HG02623 (cell line): Measurements from ENCODE around the gene MRPS2.
"Not testable (repeated sequence)": the region's sequence is repeated elsewhere in the genome, so short reads cannot be mapped to it uniquely, and the experiment has no call there.

ENCODE experiments used
- ATAC-seq: cut with Tn5 transposase; IDR thresholded peaks from one replicate; pipeline ENCODE4 v1.9.1; 2021; ENCODE audit warnings: moderate library complexity; ENCODE audit not compliant: unreplicated experiment

The MRPS2 gene

DNA sequence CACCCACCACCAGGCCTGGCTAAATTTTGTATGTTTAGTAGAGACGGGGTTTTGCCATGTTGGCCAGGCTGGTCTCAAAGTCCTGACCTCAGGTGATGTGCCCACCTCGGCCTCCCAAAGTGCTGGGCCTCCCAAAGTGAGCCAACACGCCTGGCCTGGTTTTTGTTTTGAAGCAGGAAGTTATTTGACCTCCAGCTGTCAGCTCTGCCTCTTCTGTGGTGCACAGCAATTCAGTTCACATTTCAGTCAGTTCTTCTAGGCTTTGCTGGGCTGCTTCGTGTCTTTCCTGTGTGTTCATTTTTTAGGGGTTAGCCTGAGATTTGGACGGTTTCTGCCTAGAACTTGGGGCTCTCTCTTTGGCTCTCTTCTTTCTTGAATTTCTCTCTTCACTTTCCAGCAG, 29.7 kb downstream of the MRPS2 start:
- ATAC-seq = no peak

DNA sequence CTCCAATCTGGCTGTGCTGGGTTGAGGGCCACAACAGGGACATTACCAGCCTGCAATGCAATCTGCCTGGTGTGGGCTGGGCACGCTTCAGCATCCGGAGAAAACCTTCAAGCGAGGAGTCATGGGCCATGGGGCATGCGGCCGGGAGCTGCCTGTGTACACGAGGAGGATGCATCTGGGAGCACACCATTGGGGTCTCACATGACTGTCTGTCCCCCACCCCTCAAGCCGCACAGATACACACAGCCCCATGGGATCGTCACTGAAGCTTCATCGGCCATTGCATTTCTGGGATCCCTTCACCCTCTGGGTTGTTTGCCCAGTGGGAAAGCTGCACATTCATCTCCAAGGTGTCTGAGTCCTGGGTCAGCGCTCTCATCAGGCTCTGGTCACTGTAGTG, 30.6 kb downstream of the MRPS2 start:
- ATAC-seq = no peak

DNA sequence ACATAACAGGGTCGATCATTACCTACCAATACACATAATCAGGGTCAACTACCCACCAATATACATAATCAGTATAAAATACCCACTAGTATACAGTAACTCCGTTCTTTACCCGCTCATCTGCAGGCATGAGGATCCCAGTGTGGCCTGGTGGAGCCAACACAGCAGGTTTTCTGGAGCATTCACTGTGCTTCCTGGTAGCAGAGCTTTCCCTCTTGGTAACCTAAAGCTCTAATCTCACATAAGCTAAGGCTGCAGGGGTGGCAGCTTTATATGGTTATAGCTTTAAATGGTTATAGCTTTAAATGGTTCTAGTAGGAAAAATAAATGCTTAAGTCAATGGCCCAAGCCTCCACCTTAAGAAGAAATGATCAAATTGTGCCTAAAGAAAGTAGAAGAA, 32.6 kb downstream of the MRPS2 start:
- ATAC-seq = no peak

DNA sequence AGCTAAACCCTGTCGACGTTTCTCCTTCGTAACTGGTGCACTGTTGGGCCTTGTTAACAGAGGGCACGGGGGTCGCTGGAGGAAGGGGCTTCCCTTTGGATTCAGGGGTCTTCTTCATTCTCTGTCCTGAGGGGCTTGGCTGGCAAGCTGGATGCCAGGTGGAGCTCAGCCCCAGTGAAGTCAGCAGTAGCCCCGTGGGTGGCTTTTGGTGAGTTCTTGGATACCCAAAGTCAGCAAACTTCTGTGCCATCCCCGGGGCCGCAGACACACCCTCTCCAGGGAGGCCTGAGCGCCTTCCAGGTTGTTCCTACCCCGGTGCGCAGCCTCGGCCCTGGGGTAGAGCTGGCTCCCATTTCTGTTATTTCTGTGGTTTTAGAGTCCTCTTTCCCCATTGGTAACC, 33.2 kb downstream of the MRPS2 start:
- ATAC-seq = no peak

- not testable (repeated sequence) for ATAC-seq
These were observed 33.8 kb downstream of the MRPS2 start for GRCh38 chr9:135534192-135534711.

GRCh38 chr9:135534826-135535225, 34.3 kb downstream of the MRPS2 start:
- not testable (repeated sequence) for ATAC-seq

GRCh38 chr9:135535631-135536030, 35.1 kb downstream of the MRPS2 start:
- ATAC-seq = not testable (repeated sequence)

GRCh38 chr9:135536216-135536615, 35.7 kb downstream of the MRPS2 start:
- ATAC-seq = no peak

DNA sequence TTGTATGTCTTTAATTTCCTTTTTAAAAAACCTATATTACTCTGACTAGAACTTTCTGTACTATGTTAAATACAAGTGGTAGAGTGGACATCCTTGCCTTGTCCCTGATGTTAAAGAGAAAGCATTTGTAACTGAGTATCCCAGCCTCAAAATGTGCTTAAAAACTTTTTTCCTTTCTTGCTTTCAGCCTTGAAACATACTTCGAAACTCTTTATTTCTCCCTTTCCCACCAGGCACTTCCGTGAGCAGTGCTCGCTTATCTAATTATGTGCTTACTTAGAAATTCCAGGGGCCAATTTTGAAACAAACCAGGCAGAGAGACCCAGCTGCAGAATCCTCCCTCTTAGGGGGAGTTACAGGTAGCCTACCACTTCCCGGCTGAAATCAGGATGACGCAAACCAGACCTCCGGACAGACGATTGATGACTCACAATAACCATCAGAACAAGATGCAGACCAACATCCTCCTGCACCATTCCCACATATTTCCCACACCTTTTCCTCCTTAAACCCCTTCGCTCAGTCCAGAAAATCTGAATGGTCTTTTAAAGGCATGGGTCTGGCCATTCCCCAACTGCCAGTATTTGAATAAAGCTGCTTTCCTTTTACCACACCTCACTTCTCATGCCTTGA, 42.9 kb downstream of the MRPS2 start:
- not testable (repeated sequence) for ATAC-seq

- no peak for ATAC-seq
These were observed 44.6 kb downstream of the MRPS2 start for GRCh38 chr9:135544981-135545635.

GRCh38 chr9:135545646-135546176, 45.2 kb downstream of the MRPS2 start, which contains the start of gene OBP2A:
Gene OBP2A (plus strand): TSS chr9:135546126. CDS start chr9:135546181, 55 bp downstream.
- not testable (repeated sequence) for ATAC-seq

DNA sequence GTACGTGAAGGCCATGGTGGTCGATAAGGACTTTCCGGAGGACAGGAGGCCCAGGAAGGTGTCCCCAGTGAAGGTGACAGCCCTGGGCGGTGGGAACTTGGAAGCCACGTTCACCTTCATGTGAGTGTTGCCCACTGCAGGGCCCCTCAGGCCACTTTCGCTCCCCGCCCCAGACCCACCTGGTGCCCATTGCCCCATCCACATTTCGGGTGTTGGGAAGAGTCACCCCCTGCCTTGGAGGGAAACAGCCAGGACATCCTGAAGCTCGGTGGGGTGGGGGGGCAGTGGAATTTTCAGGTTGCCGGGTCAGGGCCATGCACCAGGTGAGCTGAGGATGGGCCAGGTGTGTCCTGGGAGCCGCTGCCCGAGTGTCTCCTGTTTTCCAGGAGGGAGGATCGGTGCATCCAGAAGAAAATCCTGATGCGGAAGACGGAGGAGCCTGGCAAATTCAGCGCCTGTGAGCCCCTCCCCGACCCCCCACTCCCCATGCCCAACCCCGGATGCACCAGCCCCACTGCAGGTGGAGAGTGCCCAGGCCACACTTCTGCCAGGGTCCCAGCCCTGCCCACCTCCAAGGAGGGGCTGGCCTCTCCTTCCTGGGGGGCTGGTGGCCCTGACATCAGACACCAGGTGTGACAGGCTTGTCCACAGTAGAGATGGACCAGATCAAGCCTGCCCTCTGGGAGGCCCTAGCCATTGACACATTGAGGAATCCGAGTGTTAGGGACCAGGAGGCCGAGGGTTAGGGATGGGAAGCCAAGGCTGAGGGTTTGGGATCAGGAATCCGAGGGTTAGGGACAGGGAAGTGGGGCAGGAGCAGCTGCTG, 46.5 kb downstream of the MRPS2 start:
- ATAC-seq = not testable (repeated sequence)

- no peak for ATAC-seq
These were observed 47.6 kb downstream of the MRPS2 start for GRCh38 chr9:135547756-135548736.

DNA sequence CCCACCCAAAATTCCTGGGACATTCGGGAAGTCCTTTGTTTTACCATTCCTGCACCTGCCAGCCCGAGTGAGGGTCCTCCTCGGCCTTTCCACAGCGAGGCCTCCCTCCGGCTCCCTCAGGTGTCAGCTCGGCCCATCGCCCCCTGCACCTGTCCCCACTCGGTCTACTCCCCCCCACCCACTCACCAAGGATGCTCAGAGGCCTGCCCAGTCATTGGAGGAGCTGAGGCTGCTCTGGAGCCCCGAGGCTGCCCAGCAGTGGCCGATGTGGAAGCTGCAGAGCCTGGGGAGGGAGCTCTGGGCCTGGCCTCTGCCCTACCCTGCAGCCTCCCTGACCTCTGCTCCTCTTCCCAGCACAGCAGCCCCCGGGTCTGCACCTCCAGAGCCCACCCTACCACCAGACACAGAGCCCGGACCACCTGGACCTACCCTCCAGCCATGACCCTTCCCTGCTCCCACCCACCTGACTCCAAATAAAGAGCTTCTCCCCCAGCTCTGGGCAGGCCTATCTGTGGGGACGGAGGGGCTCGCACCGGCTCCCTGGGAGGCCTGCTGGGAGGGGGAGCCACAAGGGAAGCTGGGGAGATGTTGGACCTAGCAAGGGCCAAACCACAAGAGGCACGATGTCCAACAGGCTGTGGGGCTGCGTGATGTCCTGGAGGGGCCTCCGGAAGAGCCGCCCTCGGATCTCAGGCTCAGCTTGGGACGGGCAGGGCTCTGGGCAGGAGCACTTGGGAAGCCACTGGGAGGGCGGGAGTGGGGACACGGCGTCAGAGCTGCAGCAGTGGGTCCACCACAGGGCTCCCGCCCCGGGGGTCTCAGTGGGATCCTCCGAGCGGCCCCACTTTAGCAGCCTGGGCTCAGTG, 49.2 kb downstream of the MRPS2 start:
- not testable (repeated sequence) for ATAC-seq

DNA sequence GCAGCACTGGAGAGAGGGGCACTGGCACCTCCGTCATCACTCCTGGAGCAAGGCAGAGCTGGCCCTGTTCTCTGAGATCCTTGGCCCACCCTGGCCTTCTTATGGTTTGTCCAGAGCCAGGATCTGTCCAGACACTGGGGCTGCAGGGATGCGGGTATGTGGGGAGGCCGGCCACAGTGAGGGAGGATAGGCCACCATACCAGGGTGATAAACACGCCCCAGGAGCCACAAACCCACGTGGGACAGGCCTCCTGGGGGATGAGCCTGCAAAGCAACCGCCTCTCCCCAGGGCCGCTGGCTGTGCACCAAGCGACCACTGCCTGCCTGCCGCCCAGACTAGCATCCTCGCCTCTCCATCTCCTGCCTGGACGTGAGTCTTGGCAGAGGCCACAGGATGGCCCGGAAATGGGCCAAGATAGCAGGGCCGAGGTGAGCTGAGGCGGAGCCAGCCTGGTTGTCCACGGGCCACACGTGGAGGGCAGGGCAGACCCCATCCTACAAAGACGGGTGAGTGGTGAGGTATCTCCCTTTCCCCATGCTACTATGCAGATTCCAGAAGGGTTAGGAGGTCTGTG, 49.9 kb downstream of the MRPS2 start:
- ATAC-seq = no peak

- no peak for ATAC-seq
These were observed 50.5 kb downstream of the MRPS2 start for GRCh38 chr9:135551031-135551430.

GRCh38 chr9:135551456-135551855, 51.0 kb downstream of the MRPS2 start:
- no peak for ATAC-seq

- no peak for ATAC-seq
These were observed 51.7 kb downstream of the MRPS2 start for GRCh38 chr9:135552021-135552697.
